Femur (tissue), 1 donor: ENCODE measurements around the gene CLIP2.
"Not testable (repeated sequence)": the region's sequence is repeated elsewhere in the genome, so short reads cannot be mapped to it uniquely, and the experiment has no call there.

Experiments
- DNase-seq: peaks from one replicate; pipeline ENCODE4 v3.0.0-alpha.2; 2017

CLIP2 gene

GRCh38 chr7:74407958-74408357 lies 118.8 kb downstream of the CLIP2 start:
- no peak for DNase-seq

GRCh38 chr7:74409571-74409970 lies 120.4 kb downstream of the CLIP2 start:
- no peak for DNase-seq

GRCh38 chr7:74410772-74411171 lies 121.6 kb downstream of the CLIP2 start:
- DNase-seq = no peak

- not testable (repeated sequence) for DNase-seq
These were observed 122.4 kb downstream of the CLIP2 start for GRCh38 chr7:74411571-74411970.

- no peak for DNase-seq
These were observed 122.8 kb downstream of the CLIP2 start for GRCh38 chr7:74412056-74412455.

GRCh38 chr7:74412603-74413002 lies 123.4 kb downstream of the CLIP2 start:
- no peak for DNase-seq

- DNase-seq = not testable (repeated sequence)
These were observed 125.6 kb downstream of the CLIP2 start for GRCh38 chr7:74414595-74415333.

- DNase-seq = peak; percentile 85
These were observed 128.3 kb downstream of the CLIP2 start for GRCh38 chr7:74417419-74417971.

GRCh38 chr7:74418076-74418475 lies 128.9 kb downstream of the CLIP2 start:
- DNase-seq = no peak

GRCh38 chr7:74418538-74418937 lies 129.3 kb downstream of the CLIP2 start:
- DNase-seq = no peak

GRCh38 chr7:74419232-74419631 lies 130.0 kb downstream of the CLIP2 start:
- DNase-seq = not testable (repeated sequence)

- DNase-seq = no peak
These were observed 130.8 kb downstream of the CLIP2 start for GRCh38 chr7:74420006-74420405.

- DNase-seq = no peak
These were observed 135.2 kb downstream of the CLIP2 start for GRCh38 chr7:74424291-74424880.

GRCh38 chr7:74428023-74428422 lies 138.8 kb downstream of the CLIP2 start:
- no peak for DNase-seq

GRCh38 chr7:74429153-74429747 lies 140.0 kb downstream of the CLIP2 start:
- DNase-seq = no peak

GRCh38 chr7:74430409-74430808 lies 141.2 kb downstream of the CLIP2 start:
- DNase-seq = not testable (repeated sequence)

GRCh38 chr7:74430961-74431466 lies 141.8 kb downstream of the CLIP2 start:
- DNase-seq = no peak

GRCh38 chr7:74437291-74437571 lies 148.0 kb downstream of the CLIP2 start:
- DNase-seq = not testable (repeated sequence)

GRCh38 chr7:74438327-74438726 lies 149.1 kb downstream of the CLIP2 start:
- no peak for DNase-seq

GRCh38 chr7:74439541-74439940 lies 150.3 kb downstream of the CLIP2 start:
- no peak for DNase-seq

GRCh38 chr7:74440143-74440542 lies 150.9 kb downstream of the CLIP2 start:
- not testable (repeated sequence) for DNase-seq

- no peak for DNase-seq
These were observed 152.6 kb downstream of the CLIP2 start for GRCh38 chr7:74441801-74442200.

- DNase-seq = no peak
These were observed 154.5 kb downstream of the CLIP2 start for GRCh38 chr7:74443543-74444247.
